Upper lobe of left lung (tissue), 6 donors: ENCODE measurements around the gene LMCD1. TPM values are rescaled to one million over a fixed set of nuclear protein-coding genes. Genes with fewer than 3 reads are reported as not detected.

Experiments
- ATAC-seq, 2 donors: fragments of 200-7000 bp; cut with Tn5 transposase; one replicate each; pipeline ENCODE4 v1.9.1; 2022; ENCODE audit warnings: mild to moderate bottlenecking in 2 of 2, moderate library complexity in 2 of 2; ENCODE audit not compliant: low FRiP score in 2 of 2
- DNase-seq, 2 donors: peaks; one replicate each; pipeline ENCODE4 v3.0.0-alpha.2; 2019 to 2020
- H3K27ac ChIP-seq, 4 donors: fragments of 200-600 bp; sonication (generic); one replicate each; pipeline ENCODE4 v1.5.1; 2016 to 2019
- H3K27me3 ChIP-seq, 4 donors: fragments of 200-600 bp; sonication (generic); one replicate each; pipeline ENCODE4 v1.5.1; 2017 to 2019
- H3K36me3 ChIP-seq, 4 donors: fragments of 200-600 bp; sonication (generic); one replicate each; pipeline ENCODE4 v1.5.1; 2016 to 2019
- H3K4me1 ChIP-seq, 4 donors: fragments of 200-600 bp; sonication (generic); one replicate each; pipeline ENCODE4 v1.5.1; 2018 to 2019
- H3K4me3 ChIP-seq, 4 donors: fragments of 200-600 bp; sonication (generic); one replicate each; pipeline ENCODE4 v1.5.1; 2017 to 2019; ENCODE audit warnings: mild to moderate bottlenecking in 2 of 4, moderate library complexity in 1 of 4
- H3K9me3 ChIP-seq, 4 donors: fragments of 200-600 bp; sonication (generic); one replicate each; pipeline ENCODE4 v1.5.1; 2018 to 2019
- EP300 ChIP-seq, 4 donors: sonication (generic); formaldehyde crosslinking; IDR thresholded peaks; one replicate each; pipeline ENCODE4 v1.5.1; 2017; ENCODE audit warnings: antibody characterized with exemption in 4 of 4, control low read depth in 2 of 4
- POLR2A ChIP-seq, 4 donors: fragments of 450-650 bp; IDR thresholded peaks; one replicate each; pipeline ENCODE4 v1.5.1; 2016 to 2017; ENCODE audit warnings: antibody characterized with exemption in 4 of 4, mild to moderate bottlenecking in 2 of 4
- POLR2AphosphoS5 ChIP-seq, 2 donors: sonication (generic); formaldehyde crosslinking; IDR thresholded peaks; one replicate each; pipeline ENCODE4 v1.5.1; 2017; ENCODE audit warnings: antibody characterized with exemption in 2 of 2
- WGBS, 2 donors: methylation state at CpG; one replicate each; pipeline ENCODE4 v1.1.5; 2017 to 2018; 5-methylcytosine and 5-hydroxymethylcytosine counted together
- total RNA-seq, 6 donors: library from RNA; depleted of rRNA in 4 of 6; stranded (reverse); fragments of >200 nt in 4 of 6; gene quantifications; one replicate each; pipeline versions ENCODE4 v1.1.0 to v1.2.1, GENCODE V29; 2016 to 2021
- TF ChIP-seq, protein P1 (sequence below), 6 experiments: fragments of 450-650 bp in 4 of 6; fragments of 200-600 bp in 2 of 6; sonication (generic) in 2 of 6; IDR thresholded peaks; one replicate each; pipeline ENCODE4 v1.5.1; 2016 to 2019; ENCODE audit warnings: antibody characterized with exemption in 6 of 6
- donor health status: DM: no; HTN: no; CAD: no; lungs with moderate emphysema.
- donor health status: DM: no; HTN: yes; CAD: no; lungs with severe emphysema.

The LMCD1 gene
- total RNA-seq, 6 donors from 2014 or later, result 47.4 to 269 (median 118) TPM

DNA sequence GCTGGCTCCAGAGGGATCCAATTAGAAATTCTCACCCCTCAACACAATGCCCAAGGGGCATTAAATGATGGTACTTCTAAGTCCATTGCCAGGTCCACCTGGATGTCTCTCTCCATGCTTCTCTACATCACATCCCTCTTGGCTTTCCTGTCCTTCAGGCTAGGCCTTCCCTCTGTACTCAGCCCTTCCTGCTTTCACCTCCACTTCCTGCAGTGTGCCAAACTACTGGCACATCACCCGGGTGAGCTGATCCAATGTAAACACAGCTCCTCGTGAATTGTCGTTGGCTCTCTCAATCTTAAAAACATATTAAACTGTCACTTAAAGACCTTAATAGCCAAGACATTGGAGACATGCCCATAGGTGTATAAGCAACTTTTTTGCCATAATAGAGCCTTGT, 4.0 kb downstream of the LMCD1 start:
- peaks cover 34 to 55% (median 50%) of the 10 kb centered on the region in 4 donors for H3K4me1 ChIP-seq
- no peaks in the 10 kb centered on the region for H3K9me3 ChIP-seq
- H3K4me3 ChIP-seq, result peak overlapping the region in 3 of 4 donors; percentile 38 to 52 (median 44)
- no peaks in the 10 kb centered on the region for H3K27me3 ChIP-seq
- DNase-seq (peak in 1 of 2 donors; percentile 36), ATAC-seq (no peak)
- peaks cover 0 to 6% (median 0%) of the 10 kb centered on the region in 4 donors for H3K36me3 ChIP-seq
- peak overlapping the region; percentile 41 to 89 (median 77) for H3K27ac ChIP-seq
- WGBS, 2 donors, result 30 to 33% methylated on average over 3 of the region's 3 CpGs
- TF ChIP-seq POLR2AphosphoS5 (IDR thresholded peaks at IDR 0.05) (peak; percentile 19 to 40), POLR2A (IDR thresholded peaks at IDR 0.05) (no peak)

DNA sequence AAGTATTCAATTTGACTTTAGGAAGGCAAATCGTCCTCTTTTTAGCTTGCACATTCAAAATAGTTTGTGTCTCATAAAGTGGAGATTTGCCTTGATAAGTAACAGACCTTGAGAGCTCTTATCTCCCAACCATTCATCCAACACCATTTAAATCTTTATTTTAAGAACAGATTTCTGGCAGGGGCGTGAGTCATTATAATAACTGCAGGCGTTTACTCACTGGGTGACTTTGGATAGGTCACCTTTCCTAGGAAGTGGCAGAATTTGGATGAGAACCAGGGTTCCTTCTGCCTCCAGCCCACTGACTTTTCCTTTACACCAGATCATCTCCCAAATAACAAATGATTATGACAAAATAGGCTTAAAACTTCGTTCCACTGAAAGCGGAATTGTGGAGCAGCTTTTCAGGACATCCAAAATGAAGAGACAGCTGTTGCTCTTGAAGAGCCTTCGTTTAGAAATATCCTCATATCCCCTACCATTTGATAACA, 5.0 kb downstream of the LMCD1 start:
- Histone ChIP-seq H3K27me3 (no peaks in the 10 kb centered on the region), H3K4me1 (peaks cover 30 to 54% (median 46%) of the 10 kb centered on the region in 4 donors), H3K36me3 (peaks cover 0 to 6% (median 0%) of the 10 kb centered on the region in 4 donors), H3K27ac (peak overlapping the region; percentile 41 to 89 (median 60)), H3K4me3 (peak overlapping the region in 2 of 4 donors; percentile 44 to 52), H3K9me3 (no peaks in the 10 kb centered on the region)
- DNase-seq (no peak), ATAC-seq (no peak)
- WGBS, 2 donors, result 39 to 59% methylated on average over 6 of the region's 6 CpGs
- TF ChIP-seq POLR2AphosphoS5 (IDR thresholded peaks at IDR 0.05) (no peak), EP300 (IDR thresholded peaks at IDR 0.05) (no peak), POLR2A (IDR thresholded peaks at IDR 0.05) (no peak)
- TF ChIP-seq, protein P1, sequence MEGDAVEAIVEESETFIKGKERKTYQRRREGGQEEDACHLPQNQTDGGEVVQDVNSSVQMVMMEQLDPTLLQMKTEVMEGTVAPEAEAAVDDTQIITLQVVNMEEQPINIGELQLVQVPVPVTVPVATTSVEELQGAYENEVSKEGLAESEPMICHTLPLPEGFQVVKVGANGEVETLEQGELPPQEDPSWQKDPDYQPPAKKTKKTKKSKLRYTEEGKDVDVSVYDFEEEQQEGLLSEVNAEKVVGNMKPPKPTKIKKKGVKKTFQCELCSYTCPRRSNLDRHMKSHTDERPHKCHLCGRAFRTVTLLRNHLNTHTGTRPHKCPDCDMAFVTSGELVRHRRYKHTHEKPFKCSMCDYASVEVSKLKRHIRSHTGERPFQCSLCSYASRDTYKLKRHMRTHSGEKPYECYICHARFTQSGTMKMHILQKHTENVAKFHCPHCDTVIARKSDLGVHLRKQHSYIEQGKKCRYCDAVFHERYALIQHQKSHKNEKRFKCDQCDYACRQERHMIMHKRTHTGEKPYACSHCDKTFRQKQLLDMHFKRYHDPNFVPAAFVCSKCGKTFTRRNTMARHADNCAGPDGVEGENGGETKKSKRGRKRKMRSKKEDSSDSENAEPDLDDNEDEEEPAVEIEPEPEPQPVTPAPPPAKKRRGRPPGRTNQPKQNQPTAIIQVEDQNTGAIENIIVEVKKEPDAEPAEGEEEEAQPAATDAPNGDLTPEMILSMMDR (IDR thresholded peaks at IDR 0.05), result no peak

DNA sequence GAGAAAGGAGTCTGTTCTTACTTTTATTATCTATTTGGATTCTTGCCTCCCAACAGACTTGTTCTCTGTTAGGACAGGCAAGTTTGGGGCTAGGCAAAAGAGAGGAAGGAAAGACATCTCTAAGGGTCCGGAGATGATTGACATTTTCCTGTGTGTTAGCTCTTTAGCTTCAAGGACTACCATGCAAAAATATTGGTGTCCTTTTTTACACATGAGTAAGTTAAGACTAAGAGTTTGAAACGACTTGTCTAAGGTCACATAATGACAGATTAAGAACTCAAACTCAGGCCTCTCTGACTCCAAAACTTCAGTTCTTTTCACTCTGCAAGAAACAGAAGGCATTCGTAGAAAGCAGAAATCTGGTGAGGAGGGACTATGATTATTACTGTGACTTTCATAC, 5.9 kb downstream of the LMCD1 start:
- Histone ChIP-seq H3K27ac (peak overlapping the region in 2 of 4 donors; percentile 36 to 89), H3K4me1 (peaks cover 30 to 57% (median 51%) of the 10 kb centered on the region in 4 donors), H3K27me3 (no peaks in the 10 kb centered on the region), H3K9me3 (no peaks in the 10 kb centered on the region), H3K36me3 (peaks cover 0 to 14% (median 0%) of the 10 kb centered on the region in 4 donors), H3K4me3 (peak overlapping the region in 1 of 4 donors; percentile 52)
- DNase-seq (no peak), ATAC-seq (no peak)
- no peak for TF ChIP-seq POLR2A (IDR thresholded peaks at IDR 0.05)
- TF ChIP-seq, protein P1 (IDR thresholded peaks at IDR 0.05), result no peak
- TF ChIP-seq POLR2AphosphoS5 (IDR thresholded peaks at IDR 0.05), result no peak
- no peak for TF ChIP-seq EP300 (IDR thresholded peaks at IDR 0.05)
- WGBS, 2 donors, result 50% methylated on average over 3 of the region's 3 CpGs

GRCh38 chr3:8509961-8510360, 8.3 kb downstream of the LMCD1 start:
- ATAC-seq, result peak in 1 of 2 donors; percentile 70
- no peaks in the 10 kb centered on the region for H3K27me3 ChIP-seq
- H3K36me3 ChIP-seq, result peaks cover 0 to 32% (median 0%) of the 10 kb centered on the region in 4 donors
- H3K9me3 ChIP-seq, result no peaks in the 10 kb centered on the region
- H3K4me3 ChIP-seq, result no peak overlapping the region
- H3K27ac ChIP-seq, result peak overlapping the region; percentile 24 to 89 (median 50)
- DNase-seq, result peak in 1 of 2 donors; percentile 30
- no peak for TF ChIP-seq POLR2A (IDR thresholded peaks at IDR 0.05)
- TF ChIP-seq, protein P1 (IDR thresholded peaks at IDR 0.05), result no peak
- no peak for TF ChIP-seq EP300 (IDR thresholded peaks at IDR 0.05)
- no peak for TF ChIP-seq POLR2AphosphoS5 (IDR thresholded peaks at IDR 0.05)
- H3K4me1 ChIP-seq, result peaks cover 30 to 62% (median 55%) of the 10 kb centered on the region in 4 donors
- 64 to 68% methylated on average over 4 to 6 of the region's 6 CpGs for WGBS, 2 donors

GRCh38 chr3:8512234-8512633, 10.6 kb downstream of the LMCD1 start:
- Histone ChIP-seq H3K4me3 (no peak overlapping the region), H3K4me1 (peaks cover 22 to 49% (median 47%) of the 10 kb centered on the region in 4 donors), H3K36me3 (peaks cover 0 to 35% (median 0%) of the 10 kb centered on the region in 4 donors), H3K9me3 (no peaks in the 10 kb centered on the region), H3K27me3 (no peaks in the 10 kb centered on the region), H3K27ac (peak overlapping the region in 2 of 4 donors; percentile 20 to 62)
- DNase-seq (no peak), ATAC-seq (no peak)
- 96% methylated on average over 1 of the region's 1 CpG for WGBS, 2 donors
- no peak for TF ChIP-seq EP300 (IDR thresholded peaks at IDR 0.05)
- TF ChIP-seq, protein P1 (IDR thresholded peaks at IDR 0.05), result no peak
- no peak for TF ChIP-seq POLR2A (IDR thresholded peaks at IDR 0.05)
